Heart left ventricle (tissue), 13 donors: ENCODE data around the gene RAP1GDS1.

Source experiments
- POLR2A ChIP-seq, 2 donors: fragments of 450-650 bp; IDR thresholded peaks; one replicate each; pipeline ENCODE4 v1.6.1; 2017; ENCODE audit warnings: antibody characterized with exemption in 2 of 2, mild to moderate bottlenecking in 2 of 2, moderate library complexity in 2 of 2
- TF ChIP-seq, protein P1 (sequence below), 12 donors: fragments of 200-600 bp; sonication (generic) in 4 of 12; IDR thresholded peaks; one replicate each; pipeline versions ENCODE4 v1.5.0 to v1.8.0; 2018 to 2022; ENCODE audit warnings: antibody characterized with exemption in 12 of 12, mild to moderate bottlenecking in 5 of 12
- donor health status: ischemic (EF 13 %, LVEDD 7.1; RV severe dilation, severe dysfunction).
- donor health status: DM: no; HTN: yes; CAD: no.
- donor health status: DM: no; HTN: no; CAD: no.
- donor health status: ischemic (EF 25% LVEDD 6.9; RV normal size, moderate dysfunction).
- donor health status: ischemic (EF 25% LVEDD 5.7; RV mildly dilated, moderate dysfunction).
- donor health status: ischemic (EF 35%, LVEDD 5.7; RV mildly dilated, moderate dysfunction).
- donor health status: nonischemic (EF 11% LVEDD 7.7; RV severe dilation, severe dysfunction).
- donor health status: DM: yes; HTN: yes; CAD: no.
- donor health status: PGD.
- donor health status: ischemic (EF 29% LVEDD 5.4; RV normal size, mild dysfunction).
- donor health status: nonischemic (EF 23%, LVEDD 6.1; RV moderate dilation, normal function).

- TF ChIP-seq, protein P1, sequence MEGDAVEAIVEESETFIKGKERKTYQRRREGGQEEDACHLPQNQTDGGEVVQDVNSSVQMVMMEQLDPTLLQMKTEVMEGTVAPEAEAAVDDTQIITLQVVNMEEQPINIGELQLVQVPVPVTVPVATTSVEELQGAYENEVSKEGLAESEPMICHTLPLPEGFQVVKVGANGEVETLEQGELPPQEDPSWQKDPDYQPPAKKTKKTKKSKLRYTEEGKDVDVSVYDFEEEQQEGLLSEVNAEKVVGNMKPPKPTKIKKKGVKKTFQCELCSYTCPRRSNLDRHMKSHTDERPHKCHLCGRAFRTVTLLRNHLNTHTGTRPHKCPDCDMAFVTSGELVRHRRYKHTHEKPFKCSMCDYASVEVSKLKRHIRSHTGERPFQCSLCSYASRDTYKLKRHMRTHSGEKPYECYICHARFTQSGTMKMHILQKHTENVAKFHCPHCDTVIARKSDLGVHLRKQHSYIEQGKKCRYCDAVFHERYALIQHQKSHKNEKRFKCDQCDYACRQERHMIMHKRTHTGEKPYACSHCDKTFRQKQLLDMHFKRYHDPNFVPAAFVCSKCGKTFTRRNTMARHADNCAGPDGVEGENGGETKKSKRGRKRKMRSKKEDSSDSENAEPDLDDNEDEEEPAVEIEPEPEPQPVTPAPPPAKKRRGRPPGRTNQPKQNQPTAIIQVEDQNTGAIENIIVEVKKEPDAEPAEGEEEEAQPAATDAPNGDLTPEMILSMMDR (IDR thresholded peaks at IDR 0.05): no peak
- TF ChIP-seq POLR2A (IDR thresholded peaks at IDR 0.05): no peak
Measured at GRCh38 chr4:98448908-98449307, 187.7 kb downstream of the RAP1GDS1 start.
